GM18508 (cell line): ENCODE data around the gene DPF3.

Source experiments
- ATAC-seq: cut with Tn5 transposase; IDR thresholded peaks from one replicate; pipeline ENCODE4 v1.9.1; 2021; ENCODE audit warnings: moderate number of reproducible peaks; ENCODE audit not compliant: insufficient read depth, unreplicated experiment

The DPF3 gene

GRCh38 chr14:72631401-72631800, 262.5 kb downstream of the DPF3 start:
- no peak for ATAC-seq

DNA sequence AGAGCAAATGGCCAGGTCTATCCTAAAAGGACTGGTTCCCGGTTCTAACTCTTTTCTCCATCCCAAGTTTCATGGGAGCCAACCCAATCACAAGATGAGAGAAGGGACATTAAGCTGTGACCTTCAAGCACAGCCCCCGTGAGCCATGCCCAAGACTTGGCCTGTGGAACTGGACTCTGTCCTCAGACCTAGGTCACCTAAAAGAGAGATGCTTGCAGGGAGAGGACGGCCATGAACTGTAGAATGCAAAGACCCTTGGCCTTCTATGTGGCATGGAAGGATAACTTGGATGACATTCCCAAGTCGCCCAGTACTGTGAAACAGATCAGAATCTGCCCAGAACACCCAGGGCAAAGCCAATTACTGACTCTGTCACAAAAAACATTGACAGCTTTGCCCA, 263.5 kb downstream of the DPF3 start:
- ATAC-seq, result no peak

DNA sequence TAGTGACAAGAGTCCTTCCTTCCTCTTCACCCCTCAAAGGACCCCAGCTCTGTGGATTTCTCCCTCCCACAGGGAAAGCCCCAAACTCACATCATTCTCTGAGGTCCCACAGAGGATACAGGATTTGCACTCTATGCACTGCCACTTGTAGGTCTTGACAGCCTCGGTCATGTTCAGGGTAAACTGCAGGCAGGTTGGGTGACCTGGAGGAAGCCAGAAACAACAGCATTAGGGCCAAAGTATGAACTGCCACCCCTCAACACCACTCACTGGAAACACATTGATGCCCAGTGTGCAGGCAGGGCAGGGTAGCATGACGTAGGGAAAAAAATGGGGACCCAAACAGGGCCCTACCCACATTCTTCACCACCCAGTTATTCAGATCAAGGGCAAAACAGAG, 264.4 kb downstream of the DPF3 start:
- no peak for ATAC-seq

GRCh38 chr14:72625689-72626088, 268.2 kb downstream of the DPF3 start:
- no peak for ATAC-seq

DNA sequence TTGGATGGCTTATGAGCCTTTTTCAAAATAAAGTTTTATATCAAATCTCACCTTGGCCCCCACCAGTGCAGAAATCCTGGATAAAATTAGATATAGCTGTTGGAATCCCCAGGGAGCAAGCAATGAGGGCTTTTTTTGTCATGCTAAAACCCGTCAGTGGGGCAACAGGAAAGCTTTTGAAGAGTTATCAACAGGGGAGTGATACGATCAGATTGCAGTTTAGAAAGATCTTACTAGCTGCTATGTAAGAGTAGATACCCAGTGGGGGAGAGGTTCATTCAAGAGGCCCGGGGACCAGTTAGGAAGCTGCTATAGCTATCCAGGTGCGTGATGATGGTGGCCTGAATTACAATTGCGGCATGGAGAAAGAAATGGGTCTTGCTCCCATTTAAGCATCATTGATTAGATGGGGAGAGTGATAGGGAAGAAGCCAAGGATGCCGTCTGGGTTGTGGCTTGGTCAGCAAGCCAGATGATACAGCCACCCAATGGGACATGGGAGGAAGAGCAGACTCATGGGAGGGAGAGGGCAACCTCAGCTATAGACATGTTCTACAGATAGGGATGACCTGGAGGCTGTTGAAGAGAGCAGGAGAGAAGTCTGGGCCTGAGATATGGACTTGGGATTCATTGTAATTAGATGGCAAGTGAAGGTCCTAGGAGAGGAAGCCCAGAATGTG, 272.4 kb downstream of the DPF3 start:
- ATAC-seq, result no peak

- no peak for ATAC-seq
These were observed 274.0 kb downstream of the DPF3 start for GRCh38 chr14:72619881-72620280.

DNA sequence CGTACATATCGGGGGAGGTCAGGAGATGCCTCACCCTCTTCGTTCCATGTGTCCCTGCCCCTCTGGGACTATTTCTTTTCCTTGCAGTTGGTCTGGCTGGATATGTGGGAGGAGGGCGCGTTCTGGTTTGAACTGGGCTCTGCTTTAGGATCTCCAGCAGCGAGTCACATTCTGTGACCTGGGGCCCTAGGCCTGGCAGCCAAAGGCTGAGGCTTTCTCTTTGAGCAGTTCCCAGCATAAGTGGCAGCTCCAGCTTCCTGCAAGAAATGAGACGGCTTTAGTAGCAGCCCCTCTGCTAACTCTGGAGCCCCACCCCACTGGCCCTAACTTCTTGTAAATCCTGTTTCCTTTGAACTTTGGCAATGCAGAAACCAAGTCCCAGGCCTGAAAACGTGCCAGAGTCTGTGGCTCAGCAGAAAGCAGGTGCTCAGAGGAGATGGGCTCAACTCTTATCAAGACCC, 274.8 kb downstream of the DPF3 start:
- ATAC-seq, result no peak

GRCh38 chr14:72618424-72618823, 275.5 kb downstream of the DPF3 start:
- no peak for ATAC-seq

GRCh38 chr14:72617391-72618031, 276.4 kb downstream of the DPF3 start:
- ATAC-seq, result no peak

DNA sequence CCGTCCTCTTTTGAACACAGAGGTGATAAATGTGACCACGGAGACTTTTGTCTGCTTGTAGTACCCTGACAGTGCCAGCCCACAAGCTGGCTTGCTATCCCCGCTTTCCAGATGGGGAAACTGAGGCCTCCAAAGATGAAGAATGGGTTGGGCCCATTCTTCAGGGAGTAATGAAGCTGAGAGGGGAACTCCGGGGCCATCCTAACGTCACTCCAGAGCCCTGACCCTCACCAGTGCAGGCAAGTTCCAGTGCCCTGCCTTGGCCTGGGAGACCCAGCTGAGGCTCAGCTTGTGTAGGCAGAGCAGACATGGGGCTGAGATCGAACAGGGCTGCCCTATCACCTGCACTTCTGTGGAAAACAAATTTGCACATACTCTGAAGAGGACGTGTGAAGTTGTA, 277.1 kb downstream of the DPF3 start:
- ATAC-seq, result no peak

DNA sequence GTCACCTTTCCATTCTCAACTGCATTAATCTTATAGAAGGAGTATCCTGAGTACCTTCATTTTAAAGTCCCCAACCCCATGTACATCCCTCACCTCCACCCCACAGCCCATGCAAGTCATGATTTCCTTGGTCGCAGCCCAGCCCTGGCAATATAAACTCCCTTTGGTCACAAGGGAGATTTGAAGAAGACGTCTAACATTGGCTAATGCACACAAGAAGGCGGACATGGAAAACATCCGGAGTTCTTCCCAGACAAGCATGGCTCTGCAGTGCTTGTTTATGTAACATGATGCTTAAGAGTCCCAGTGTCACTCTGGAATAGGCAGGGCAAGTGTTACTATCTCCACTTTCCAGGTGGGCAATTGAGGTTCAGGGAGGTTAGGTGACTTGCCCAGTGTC, 277.6 kb downstream of the DPF3 start:
- no peak for ATAC-seq

DNA sequence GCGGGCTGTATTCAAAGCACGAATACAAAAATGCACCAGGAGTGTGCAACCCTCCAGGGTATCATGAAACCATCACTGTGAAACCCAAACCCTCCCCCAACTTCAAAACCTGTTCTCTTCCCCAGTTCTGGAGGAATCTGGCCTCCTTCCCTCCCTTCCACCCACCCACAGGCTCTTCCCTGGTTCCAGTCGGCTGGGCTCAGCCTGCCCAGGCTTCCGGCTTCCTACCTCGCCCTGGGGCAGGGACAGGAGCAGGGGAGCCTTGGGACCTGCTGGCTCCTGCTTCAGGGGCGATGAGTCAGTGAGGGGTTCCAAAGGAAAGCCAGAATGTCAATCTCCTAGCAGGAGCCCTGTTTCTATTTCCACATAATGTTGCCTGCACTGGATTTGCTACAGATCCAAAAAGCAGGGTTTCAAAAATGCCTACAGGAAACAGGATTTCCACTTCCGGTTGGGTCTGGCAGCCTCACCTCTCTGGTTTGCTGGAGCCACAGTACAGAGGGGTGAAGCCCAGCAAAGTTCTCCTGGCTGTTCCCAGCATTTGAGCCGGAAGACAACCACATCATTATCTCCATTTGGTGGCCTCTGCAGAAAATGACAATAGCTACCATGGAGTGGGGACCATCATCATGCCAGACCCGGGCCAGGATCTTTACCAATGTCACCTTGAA, 278.3 kb downstream of the DPF3 start:
- no peak for ATAC-seq

- ATAC-seq, result no peak
These were observed 278.9 kb downstream of the DPF3 start for GRCh38 chr14:72614891-72615415.

DNA sequence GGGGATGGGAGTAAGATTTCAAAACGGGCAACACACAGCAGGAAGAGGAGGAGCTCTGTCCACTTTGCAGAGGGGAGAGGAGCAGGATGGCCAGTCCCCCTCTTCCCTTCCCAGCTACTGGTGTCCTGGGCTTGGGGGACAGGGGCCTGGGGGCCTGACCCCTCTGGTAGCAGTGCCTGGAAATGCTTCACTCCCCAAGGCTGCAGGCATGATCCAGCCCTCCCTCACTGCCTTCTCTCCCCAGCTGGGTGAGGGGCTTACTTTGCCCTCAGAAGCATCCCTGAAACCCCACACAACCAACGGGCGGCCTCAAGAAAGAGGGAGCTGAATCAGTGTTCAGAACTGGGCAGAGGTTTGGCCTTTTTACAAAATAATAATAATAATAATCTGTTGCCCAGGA, 279.5 kb downstream of the DPF3 start:
- no peak for ATAC-seq

DNA sequence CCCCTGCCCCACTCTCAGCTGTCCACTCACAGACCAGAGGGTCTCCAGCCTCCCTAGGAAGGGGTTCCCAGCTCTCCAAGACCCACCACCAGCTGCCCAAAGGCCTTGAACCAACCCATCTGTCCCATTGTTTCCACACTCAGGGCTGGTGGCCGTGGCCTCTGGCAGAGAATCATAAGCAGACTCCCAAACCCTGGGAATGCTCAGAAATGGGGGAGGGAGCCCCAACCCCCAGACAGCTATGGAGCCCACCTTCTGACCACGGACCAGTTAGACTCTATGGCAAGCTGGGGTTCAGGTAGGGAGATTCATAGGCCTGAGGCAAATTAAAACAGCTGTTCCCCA, 280.0 kb downstream of the DPF3 start:
- no peak for ATAC-seq

DNA sequence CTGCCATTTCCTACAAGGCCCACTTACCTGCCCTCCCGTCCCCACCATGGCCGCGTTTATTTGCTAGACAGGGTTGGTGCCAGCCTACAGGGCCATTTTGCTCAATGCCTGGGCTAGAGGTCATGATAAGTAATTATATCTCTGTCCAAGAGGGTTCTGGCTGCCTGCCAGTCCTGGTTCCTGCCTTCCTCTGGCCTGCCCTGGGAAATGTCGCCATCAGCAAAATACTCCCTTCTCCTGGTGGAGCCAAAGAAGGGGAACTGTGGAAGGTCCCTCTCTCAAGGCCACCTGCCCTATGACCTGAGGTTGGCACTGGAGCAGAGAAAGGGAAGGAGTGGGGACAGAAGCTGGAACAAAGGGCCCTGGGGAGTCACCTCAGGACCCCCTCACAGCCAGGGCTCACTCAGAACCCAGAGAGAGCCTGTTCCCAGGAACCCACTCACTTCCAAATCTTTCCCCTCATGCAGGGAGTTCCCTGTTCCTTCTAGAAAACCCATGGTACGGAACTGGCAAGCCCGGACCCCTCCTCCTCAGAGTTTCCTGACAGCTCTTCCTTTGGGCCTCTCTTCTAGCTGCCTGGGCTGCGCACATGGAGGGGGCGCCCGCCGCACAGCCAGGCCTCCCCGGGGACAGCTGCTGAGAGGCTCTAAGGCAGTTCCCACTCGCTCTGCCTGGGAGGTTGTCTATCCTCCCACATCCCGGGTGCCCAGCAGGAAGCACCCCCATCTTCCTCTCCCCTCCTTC, 280.5 kb downstream of the DPF3 start:
- ATAC-seq, result no peak

GRCh38 chr14:72612041-72612440, 281.9 kb downstream of the DPF3 start:
- no peak for ATAC-seq

DNA sequence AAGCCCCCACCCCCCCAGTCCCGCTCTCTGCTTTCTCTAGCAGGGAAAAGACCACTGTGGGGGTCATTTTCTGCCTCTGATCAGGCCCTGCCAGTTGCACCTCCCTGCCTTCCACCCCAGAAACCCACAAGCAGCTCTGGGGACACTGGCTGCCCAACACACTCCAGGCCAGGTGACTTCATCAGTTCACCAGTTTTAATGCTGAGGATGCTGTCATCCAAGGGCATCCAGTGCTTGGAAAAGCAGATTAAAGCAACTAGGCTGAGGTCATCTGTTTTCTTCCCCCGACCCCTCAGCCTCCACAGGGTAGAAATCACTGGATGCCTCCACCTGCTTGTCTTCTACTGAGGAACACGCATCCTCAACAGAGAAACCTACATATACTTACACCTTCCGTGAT, 282.4 kb downstream of the DPF3 start:
- ATAC-seq, result no peak

DNA sequence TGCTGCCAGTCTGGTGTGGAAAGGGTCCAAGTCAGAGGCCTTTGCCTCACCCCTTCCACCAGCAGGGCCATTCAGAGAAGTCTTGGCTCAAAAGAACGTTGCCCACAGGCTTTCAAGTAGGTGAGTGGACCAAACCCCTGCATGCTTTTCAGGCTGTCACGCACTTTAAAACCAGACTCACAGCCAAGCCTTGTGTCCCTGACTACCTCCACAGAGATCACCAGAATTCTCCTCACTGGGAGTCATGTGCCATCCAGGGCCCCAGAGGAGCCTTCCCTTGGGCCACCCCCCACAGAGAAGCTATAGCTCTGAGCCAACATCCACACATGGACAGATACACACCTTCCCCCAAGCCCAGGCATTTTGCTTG, 283.1 kb downstream of the DPF3 start:
- no peak for ATAC-seq

DNA sequence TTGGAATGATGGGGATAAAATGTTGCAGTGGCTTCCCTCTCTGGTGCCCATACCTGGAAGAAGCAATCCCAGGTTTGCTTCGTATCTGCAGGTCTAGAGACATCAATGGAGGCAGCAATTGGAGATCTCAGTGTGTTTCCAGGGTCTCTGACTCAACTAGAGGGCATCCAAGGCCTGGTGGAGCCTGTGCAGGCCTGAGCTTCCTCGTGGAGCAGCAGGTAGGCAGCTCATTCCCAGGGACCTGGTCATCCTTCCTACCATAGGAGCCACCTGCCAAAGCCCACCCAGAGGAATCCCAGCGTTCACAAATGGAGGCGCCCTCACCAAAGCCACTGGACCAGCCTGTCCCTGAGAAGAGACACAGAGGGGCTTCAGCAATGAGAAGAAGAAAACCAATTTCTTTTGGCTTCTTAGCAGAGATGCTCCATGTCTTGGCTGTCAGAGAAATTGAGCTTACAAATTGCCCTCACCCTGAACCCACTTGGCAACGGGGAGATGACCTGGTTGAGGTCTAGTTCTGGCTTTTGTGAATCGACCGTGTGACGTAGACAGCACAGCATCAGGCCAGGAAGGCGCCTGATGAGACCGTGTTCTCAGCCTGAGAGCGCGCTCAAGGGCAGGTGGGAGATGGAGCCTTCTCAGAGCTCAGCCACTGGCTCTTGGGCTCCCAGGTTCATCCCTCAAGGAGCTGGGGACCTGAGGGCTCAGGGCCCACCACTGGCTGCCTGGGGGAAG, 283.6 kb downstream of the DPF3 start:
- no peak for ATAC-seq
